Cardiac muscle cell (in vitro differentiated cells and primary cell): ENCODE results near the gene TNS2. TPM values are rescaled to one million over a fixed set of nuclear protein-coding genes. Genes with fewer than 3 reads are reported as not detected.

Source experiments
- DNase-seq, 2 donors: peaks; one replicate each; pipeline versions ENCODE4 v3.0.0 to v3.0.0-alpha.2; 2010 to 2017; ENCODE audit warnings: low read depth in 1 of 2, low spot score in 1 of 2
- H3K27ac ChIP-seq: fragments of 200-600 bp; sonication (generic); 2 replicates; pipeline ENCODE4 v1.5.1; 2016
- H3K27me3 ChIP-seq: fragments of 200-600 bp; sonication (generic); 2 replicates; pipeline ENCODE4 v1.6.0; 2016; ENCODE audit warnings: control low read depth
- H3K36me3 ChIP-seq: fragments of 200-600 bp; sonication (generic); 2 replicates; pipeline ENCODE4 v1.5.1; 2016; ENCODE audit warnings: control low read depth
- H3K4me1 ChIP-seq: fragments of 200-600 bp; sonication (generic); 2 replicates; pipeline ENCODE4 v1.8.1; 2017; ENCODE audit warnings: low read depth, mild to moderate bottlenecking, mixed run types
- H3K4me3 ChIP-seq: fragments of 200-600 bp; sonication (generic); 2 replicates; pipeline ENCODE4 v1.5.1; 2016; ENCODE audit warnings: mild to moderate bottlenecking
- H3K9me3 ChIP-seq: fragments of 200-600 bp; sonication (generic); 2 replicates; pipeline ENCODE4 v1.5.1; 2017; ENCODE audit warnings: low read depth, mild to moderate bottlenecking, control low read depth
- CTCF ChIP-seq: IDR thresholded peaks from 2 replicates; pipeline ENCODE4 v1.5.1; 2012; ENCODE audit warnings: low read depth, mild to moderate bottlenecking, low read length
- polyA plus RNA-seq: library from polyadenylated mRNA; unstranded; fragments of >200 nt; fragmentation: Nextera tagmentation; extraction: Ambion mirVana; gene quantifications from 2 replicates; pipeline ENCODE4 v1.2.1, GENCODE V29; 2016
- total RNA-seq: library from RNA; depleted of rRNA; stranded (reverse); fragments of >200 nt; gene quantifications from 2 replicates; pipeline ENCODE4 v1.2.3, GENCODE V29; 2016

The TNS2 gene
- total and polyA plus RNA-seq, 2 experiments from 2014 or later = 4.5 to 5.1 TPM

GRCh38 chr12:53046655-53047220 is 3.1 kb upstream of the TNS2 start:
- DNase-seq = peak; percentile 78 to 95
- Histone ChIP-seq H3K27ac (peak overlapping the region; percentile 78), H3K27me3 (no peaks in the 10 kb centered on the region), H3K9me3 (no peaks in the 10 kb centered on the region), H3K36me3 (no peaks in the 10 kb centered on the region), H3K4me1 (peaks cover 25% of the 10 kb centered on the region), H3K4me3 (peak overlapping the region; percentile 75)
- no peak for TF ChIP-seq CTCF

GRCh38 chr12:53047221-53048032 is 2.4 kb upstream of the TNS2 start:
- Histone ChIP-seq H3K4me1 (peaks cover 25% of the 10 kb centered on the region), H3K27ac (peak overlapping the region; percentile 97), H3K27me3 (no peaks in the 10 kb centered on the region), H3K36me3 (no peaks in the 10 kb centered on the region), H3K4me3 (peak overlapping the region; percentile 75), H3K9me3 (no peaks in the 10 kb centered on the region)
- no peak for TF ChIP-seq CTCF
- peak; percentile 82 to 92 for DNase-seq

GRCh38 chr12:53048033-53048779 is 1.7 kb upstream of the TNS2 start:
- peaks cover 25% of the 10 kb centered on the region for H3K4me1 ChIP-seq
- peak overlapping the region; percentile 97 for H3K27ac ChIP-seq
- no peaks in the 10 kb centered on the region for H3K27me3 ChIP-seq
- H3K4me3 ChIP-seq = no peak overlapping the region
- DNase-seq = no peak
- H3K36me3 ChIP-seq = no peaks in the 10 kb centered on the region
- no peaks in the 10 kb centered on the region for H3K9me3 ChIP-seq
- TF ChIP-seq CTCF = no peak

- Histone ChIP-seq H3K36me3 (no peaks in the 10 kb centered on the region), H3K27me3 (no peaks in the 10 kb centered on the region), H3K27ac (peak overlapping the region; percentile 97), H3K9me3 (no peaks in the 10 kb centered on the region), H3K4me3 (no peak overlapping the region), H3K4me1 (peaks cover 29% of the 10 kb centered on the region)
- no peak for TF ChIP-seq CTCF
- DNase-seq = peak; percentile 84 to 88
Measured at GRCh38 chr12:53048780-53049401, 974 bp upstream of the TNS2 start.

DNA sequence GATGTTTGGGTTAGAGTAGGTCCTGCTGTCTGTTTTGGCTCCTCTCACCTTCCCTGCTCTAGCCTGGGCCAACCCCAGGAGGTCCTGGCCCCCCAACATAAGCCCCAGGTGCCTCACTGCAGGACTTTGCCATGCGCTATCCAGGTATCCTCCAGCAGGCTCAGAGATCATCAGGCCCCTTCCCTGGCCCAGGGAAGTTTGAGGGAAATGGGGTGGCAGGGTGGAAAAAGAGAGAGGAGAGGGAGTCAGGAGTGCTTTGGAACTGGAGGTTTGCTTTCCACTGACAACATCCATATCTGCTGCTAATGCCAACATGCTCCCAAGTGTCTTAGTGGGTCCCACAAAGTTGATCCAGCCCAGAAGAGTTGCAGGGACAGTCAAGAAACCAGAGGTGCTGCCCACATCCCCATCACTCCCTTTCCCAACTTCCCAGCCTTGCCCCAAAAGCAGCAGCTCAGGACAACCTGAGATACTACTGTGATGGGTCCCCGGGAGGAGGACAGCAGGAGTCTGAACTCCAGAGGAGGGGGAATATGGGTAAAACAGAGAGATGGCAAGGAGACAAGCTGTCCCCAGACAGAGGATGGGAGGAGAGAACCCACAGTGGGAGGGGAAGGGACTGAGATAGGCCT is 677 bp downstream of the TNS2 start:
- DNase-seq = no peak
- no peaks in the 10 kb centered on the region for H3K36me3 ChIP-seq
- no peak overlapping the region for H3K27ac ChIP-seq
- H3K4me3 ChIP-seq = no peak overlapping the region
- H3K4me1 ChIP-seq = peaks cover 32% of the 10 kb centered on the region
- no peak for TF ChIP-seq CTCF
- no peaks in the 10 kb centered on the region for H3K9me3 ChIP-seq
- no peaks in the 10 kb centered on the region for H3K27me3 ChIP-seq
